ENCODE results near the gene SPATA16.

The SPATA16 gene

DNA sequence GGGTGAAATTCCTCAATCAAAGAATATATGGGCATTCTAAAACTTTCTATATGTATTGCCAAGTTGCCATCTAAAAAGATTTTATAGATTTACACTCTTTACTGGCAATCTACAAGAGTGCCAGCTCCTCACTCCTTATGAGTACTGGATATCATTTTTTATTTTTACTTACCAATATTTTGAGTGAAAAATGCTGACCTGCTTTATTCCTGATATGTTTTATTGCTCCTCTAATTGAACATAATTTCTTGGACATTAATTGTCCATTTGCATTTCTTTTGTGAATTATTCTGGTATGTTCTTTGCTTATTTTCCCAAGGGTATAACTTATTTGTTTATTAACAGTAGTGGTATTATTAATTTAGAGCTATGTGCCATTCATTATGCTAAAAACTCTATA is 293.7 kb downstream of the SPATA16 start:
- in situ Hi-C loops (cut with HindIII; ENCODE audit: low pct_ligation_motif_present, low sequenced_read_pairs): no loop called here
- TF ChIP-seq, protein P1, sequence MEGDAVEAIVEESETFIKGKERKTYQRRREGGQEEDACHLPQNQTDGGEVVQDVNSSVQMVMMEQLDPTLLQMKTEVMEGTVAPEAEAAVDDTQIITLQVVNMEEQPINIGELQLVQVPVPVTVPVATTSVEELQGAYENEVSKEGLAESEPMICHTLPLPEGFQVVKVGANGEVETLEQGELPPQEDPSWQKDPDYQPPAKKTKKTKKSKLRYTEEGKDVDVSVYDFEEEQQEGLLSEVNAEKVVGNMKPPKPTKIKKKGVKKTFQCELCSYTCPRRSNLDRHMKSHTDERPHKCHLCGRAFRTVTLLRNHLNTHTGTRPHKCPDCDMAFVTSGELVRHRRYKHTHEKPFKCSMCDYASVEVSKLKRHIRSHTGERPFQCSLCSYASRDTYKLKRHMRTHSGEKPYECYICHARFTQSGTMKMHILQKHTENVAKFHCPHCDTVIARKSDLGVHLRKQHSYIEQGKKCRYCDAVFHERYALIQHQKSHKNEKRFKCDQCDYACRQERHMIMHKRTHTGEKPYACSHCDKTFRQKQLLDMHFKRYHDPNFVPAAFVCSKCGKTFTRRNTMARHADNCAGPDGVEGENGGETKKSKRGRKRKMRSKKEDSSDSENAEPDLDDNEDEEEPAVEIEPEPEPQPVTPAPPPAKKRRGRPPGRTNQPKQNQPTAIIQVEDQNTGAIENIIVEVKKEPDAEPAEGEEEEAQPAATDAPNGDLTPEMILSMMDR (IDR thresholded peaks at IDR 0.05; ENCODE audit: low read depth, low read length, missing control alignments): no peak
- no peak overlapping the region for H3K4me3 ChIP-seq (ENCODE audit: low read depth, low read length)
- no peak for DNase-seq
- no peak overlapping the region for H3K27ac ChIP-seq
- no peaks in the 10 kb centered on the region for H3K27me3 ChIP-seq (replicated peaks)
- H3K36me3 ChIP-seq (replicated peaks): no peaks in the 10 kb centered on the region

DNA sequence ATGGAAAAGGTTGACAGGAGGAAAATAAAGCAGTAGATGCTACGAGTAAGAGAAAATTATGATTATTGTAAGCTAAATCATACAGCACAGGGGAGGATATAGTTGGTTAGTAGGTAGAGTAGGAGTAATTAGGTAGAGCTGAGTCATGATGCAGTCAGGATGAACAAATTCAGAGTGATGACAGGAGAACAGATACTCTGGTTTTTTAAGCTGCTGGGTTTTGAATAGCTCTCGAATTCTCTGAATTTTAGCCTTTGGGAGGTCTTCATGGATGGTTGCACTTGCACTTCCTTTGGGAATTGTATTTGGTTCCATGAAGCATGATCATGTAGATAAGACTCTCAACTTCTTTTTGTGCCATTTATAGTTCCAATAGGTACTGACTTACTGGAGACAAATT is 294.3 kb downstream of the SPATA16 start:
- no peaks in the 10 kb centered on the region for H3K36me3 ChIP-seq (replicated peaks)
- DNase-seq: no peak
- no peak overlapping the region for H3K27ac ChIP-seq
- in situ Hi-C loops (cut with HindIII; ENCODE audit: low pct_ligation_motif_present, low sequenced_read_pairs): no loop called here
- TF ChIP-seq, protein P1 (IDR thresholded peaks at IDR 0.05; ENCODE audit: low read depth, low read length, missing control alignments): no peak
- no peaks in the 10 kb centered on the region for H3K27me3 ChIP-seq (replicated peaks)
- H3K4me3 ChIP-seq (ENCODE audit: low read depth, low read length): no peak overlapping the region

DNA sequence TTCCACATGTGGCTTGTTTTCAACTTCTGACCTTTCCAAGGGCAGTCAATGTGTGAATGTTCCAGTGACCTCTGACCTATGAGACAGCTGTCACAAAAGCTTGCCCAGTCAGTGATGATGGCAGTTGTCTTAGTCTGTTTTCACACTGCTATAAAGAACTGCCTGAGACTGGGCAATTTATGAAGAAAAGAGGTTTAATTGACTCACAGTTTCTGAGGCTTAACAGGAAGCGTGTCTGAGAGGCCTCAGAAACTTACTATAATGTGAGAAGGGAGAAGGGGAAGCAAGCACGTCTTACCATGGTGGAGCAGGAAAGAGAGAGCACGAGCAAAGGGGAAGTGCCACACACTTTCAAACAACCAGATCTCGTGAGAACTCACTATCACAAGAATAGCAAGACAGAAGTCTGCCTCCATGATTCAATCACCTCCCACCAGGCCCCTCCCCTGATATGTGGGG is 294.9 kb downstream of the SPATA16 start:
- Histone ChIP-seq H3K4me3 (ENCODE audit: low read depth, low read length) (no peak overlapping the region), H3K36me3 (replicated peaks) (no peaks in the 10 kb centered on the region), H3K27ac (no peak overlapping the region), H3K27me3 (replicated peaks) (no peaks in the 10 kb centered on the region)
- in situ Hi-C loops (cut with HindIII; ENCODE audit: low pct_ligation_motif_present, low sequenced_read_pairs): no loop called here
- DNase-seq: no peak
- TF ChIP-seq, protein P1 (IDR thresholded peaks at IDR 0.05; ENCODE audit: low read depth, low read length, missing control alignments): no peak

DNA sequence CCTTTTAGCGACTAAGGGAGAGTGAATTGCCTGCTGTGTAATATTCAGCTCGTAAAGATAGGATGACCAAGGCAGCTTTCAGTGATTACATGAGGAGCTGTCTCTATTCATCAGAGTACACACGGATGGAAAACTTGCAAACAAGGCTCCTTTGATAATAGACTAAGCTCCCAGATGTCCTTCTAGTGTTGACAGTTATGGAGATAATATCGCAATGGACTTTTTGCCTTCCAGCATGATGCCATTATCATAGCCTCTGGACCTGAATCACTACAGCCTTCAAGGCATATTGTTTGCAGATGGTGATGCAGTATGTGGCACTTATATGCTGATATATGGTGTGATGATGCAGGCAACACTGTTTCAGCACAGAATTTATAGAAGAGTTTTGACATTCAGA is 296.6 kb downstream of the SPATA16 start:
- no peaks in the 10 kb centered on the region for H3K36me3 ChIP-seq (replicated peaks)
- no peak overlapping the region for H3K4me3 ChIP-seq (ENCODE audit: low read depth, low read length)
- H3K27ac ChIP-seq: no peak overlapping the region
- H3K27me3 ChIP-seq (replicated peaks): no peaks in the 10 kb centered on the region
- no peak for DNase-seq
- in situ Hi-C loops (cut with HindIII; ENCODE audit: low pct_ligation_motif_present, low sequenced_read_pairs): no loop called here
- TF ChIP-seq, protein P1 (IDR thresholded peaks at IDR 0.05; ENCODE audit: low read depth, low read length, missing control alignments): no peak

DNA sequence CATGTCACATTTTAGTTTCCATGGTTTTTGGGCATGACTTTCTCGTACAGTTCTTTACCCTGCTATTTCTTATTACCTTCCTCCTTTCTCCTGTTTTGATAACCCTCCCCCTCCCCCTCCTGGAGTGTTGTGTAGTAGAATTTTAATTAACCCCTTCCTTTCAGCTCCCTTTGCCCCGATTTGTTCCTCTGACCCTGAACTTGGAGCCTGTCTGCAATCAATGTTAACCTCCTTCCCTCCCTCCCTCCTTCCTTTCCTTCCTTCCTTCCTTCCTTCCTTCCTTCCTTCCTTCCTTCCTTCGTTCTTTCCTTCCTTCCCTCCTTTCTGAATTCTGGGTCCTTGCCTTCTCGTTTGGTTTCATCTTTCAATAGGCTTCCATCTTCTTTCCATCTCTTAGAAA is 300.1 kb downstream of the SPATA16 start:
- in situ Hi-C loops (cut with HindIII; ENCODE audit: low pct_ligation_motif_present, low sequenced_read_pairs): no loop called here
- DNase-seq: no peak
- Histone ChIP-seq H3K27me3 (replicated peaks) (no peaks in the 10 kb centered on the region), H3K4me3 (ENCODE audit: low read depth, low read length) (no peak overlapping the region), H3K27ac (no peak overlapping the region), H3K36me3 (replicated peaks) (no peaks in the 10 kb centered on the region)
- TF ChIP-seq, protein P1 (IDR thresholded peaks at IDR 0.05; ENCODE audit: low read depth, low read length, missing control alignments): no peak

DNA sequence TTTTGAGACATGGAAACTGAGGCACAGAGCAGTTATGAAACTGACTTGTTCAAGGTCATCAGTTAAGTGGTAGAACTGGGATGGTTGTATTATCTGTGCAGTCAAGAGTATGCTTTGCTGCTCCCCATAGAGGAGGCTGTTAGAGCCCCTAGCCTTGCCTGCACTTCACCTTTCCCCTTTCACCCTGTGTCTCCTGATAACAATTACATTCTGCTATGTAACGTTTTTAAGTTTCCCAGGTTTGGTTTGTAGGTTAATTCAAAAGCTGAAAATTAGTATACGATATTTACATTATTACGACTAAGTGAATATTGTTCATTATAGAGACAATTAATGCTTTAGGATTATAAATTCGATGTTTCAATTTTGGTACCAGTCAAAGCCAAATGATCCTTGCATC is 300.6 kb downstream of the SPATA16 start:
- H3K36me3 ChIP-seq (replicated peaks): no peaks in the 10 kb centered on the region
- in situ Hi-C loops (cut with HindIII; ENCODE audit: low pct_ligation_motif_present, low sequenced_read_pairs): no loop called here
- DNase-seq: no peak
- TF ChIP-seq, protein P1 (IDR thresholded peaks at IDR 0.05; ENCODE audit: low read depth, low read length, missing control alignments): no peak
- no peaks in the 10 kb centered on the region for H3K27me3 ChIP-seq (replicated peaks)
- no peak overlapping the region for H3K4me3 ChIP-seq (ENCODE audit: low read depth, low read length)
- H3K27ac ChIP-seq: no peak overlapping the region

Data from brain microvascular endothelial cell (primary cell).